Measurements from ENCODE around the gene UGT1A5.

DNA sequence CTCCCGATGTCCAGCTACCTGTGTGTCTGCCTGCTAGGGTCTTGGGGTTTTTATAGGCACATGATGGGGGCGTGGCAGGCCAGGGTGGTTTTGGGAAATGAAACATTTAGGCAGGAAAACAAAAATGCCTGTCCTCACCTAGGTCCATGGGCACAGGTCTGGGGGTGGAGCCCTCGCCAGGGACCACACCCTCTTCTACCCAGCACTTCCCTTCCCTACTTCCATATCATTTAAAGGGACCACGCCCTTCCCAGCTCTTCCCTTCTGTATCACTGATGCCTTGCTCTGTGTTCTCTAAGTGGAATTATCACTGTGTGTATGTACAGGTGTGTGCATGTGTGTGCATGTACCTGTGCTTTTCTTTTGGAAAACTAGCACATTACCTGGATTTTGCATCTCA is 53.7 kb downstream of the UGT1A5 start:
- TF ChIP-seq, protein P1, sequence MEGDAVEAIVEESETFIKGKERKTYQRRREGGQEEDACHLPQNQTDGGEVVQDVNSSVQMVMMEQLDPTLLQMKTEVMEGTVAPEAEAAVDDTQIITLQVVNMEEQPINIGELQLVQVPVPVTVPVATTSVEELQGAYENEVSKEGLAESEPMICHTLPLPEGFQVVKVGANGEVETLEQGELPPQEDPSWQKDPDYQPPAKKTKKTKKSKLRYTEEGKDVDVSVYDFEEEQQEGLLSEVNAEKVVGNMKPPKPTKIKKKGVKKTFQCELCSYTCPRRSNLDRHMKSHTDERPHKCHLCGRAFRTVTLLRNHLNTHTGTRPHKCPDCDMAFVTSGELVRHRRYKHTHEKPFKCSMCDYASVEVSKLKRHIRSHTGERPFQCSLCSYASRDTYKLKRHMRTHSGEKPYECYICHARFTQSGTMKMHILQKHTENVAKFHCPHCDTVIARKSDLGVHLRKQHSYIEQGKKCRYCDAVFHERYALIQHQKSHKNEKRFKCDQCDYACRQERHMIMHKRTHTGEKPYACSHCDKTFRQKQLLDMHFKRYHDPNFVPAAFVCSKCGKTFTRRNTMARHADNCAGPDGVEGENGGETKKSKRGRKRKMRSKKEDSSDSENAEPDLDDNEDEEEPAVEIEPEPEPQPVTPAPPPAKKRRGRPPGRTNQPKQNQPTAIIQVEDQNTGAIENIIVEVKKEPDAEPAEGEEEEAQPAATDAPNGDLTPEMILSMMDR (IDR thresholded peaks at IDR 0.05; ENCODE audit: control extremely low read depth in 1 of 3, insufficient read depth in 1 of 3, low read depth in 1 of 3, low read length in 3 of 3): no peak
- TF ChIP-seq POLR2A (IDR thresholded peaks at IDR 0.05; ENCODE audit: control extremely low read depth in 1 of 2, low read depth in 2 of 2, low read length in 2 of 2): no peak

Data from H1 (cell line).